ENCODE data around the gene SLC6A1. TPM values are rescaled to one million over a fixed set of nuclear protein-coding genes. Genes with fewer than 3 reads are reported as not detected.
A peak's percentile ranks its signal among the peaks of the same experiment; 100 is the strongest.

SLC6A1 gene
- total and polyA plus RNA-seq, 12 donors, result 0.55 to 2.7 (median 1.7) TPM

DNA sequence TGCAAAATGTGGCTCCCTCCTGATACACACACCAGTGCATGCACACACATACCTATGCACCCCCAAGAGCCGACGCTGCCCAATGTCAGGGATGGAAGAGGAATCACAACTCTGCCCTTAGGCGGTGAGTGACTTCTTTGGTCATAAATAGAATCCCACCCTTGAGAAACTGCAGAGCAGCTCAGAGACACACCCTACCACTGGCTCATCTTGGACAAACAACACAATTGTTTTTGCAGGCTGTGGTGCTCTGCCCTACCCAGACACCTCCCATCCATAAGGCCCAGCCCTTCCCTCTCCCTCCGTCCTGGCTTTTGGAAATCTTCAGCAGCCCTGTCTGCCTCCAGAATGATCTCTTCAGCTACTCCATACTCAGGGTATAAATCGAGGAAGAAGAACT lies 87.9 kb downstream of the SLC6A1 start:
- DNase-seq, result no peak
- Histone ChIP-seq H3K4me3 (no peak overlapping the region), H3K9me3 (no peaks in the 10 kb centered on the region), H3K4me1 (peaks cover 0 to 25% (median 0%) of the 10 kb centered on the region in 9 donors), H3K27me3 (peaks cover 0 to 22% (median 6%) of the 10 kb centered on the region in 7 donors), H3K27ac (no peak overlapping the region), H3K36me3 (no peaks in the 10 kb centered on the region)
- no peak for TF ChIP-seq CTCF (IDR thresholded peaks at IDR 0.05)
- intact Hi-C loops (cut with DNase I), result no loop called here
- WGBS, 2 donors, result 71 to 79% methylated on average over 5 of the region's 5 CpGs
- no peak for ATAC-seq

DNA sequence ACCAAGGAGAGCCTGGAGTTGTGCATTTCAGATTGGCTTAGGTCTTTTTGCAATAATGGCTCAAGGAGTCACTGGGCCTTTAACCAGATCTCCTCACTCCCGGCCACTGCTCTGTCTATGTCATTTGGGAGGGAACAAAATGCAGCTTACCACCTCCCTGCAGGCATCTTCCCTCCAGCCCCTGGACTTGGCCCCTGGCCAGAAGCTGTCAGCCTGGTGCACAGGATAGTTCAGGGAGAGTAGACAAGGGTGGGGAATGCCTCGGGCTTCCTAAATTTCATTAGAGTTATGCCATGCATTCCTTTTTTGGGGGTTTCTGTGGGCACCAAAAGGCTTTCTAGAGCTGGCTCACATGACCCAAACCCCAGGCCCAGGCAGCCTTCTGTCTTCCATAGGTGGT lies 91.5 kb downstream of the SLC6A1 start:
- no peak overlapping the region for H3K27ac ChIP-seq
- ATAC-seq (peak in 1 of 8 donors; percentile 15), DNase-seq (no peak)
- H3K4me1 ChIP-seq, result peaks cover 0 to 11% (median 0%) of the 10 kb centered on the region in 9 donors
- no peaks in the 10 kb centered on the region for H3K36me3 ChIP-seq
- H3K4me3 ChIP-seq, result no peak overlapping the region
- WGBS, 2 donors, result 33 to 40% methylated on average over 2 of the region's 2 CpGs
- intact Hi-C loops (cut with DNase I), result no loop called here
- H3K9me3 ChIP-seq, result no peaks in the 10 kb centered on the region
- peaks cover 0 to 15% (median 0%) of the 10 kb centered on the region in 7 donors for H3K27me3 ChIP-seq
- TF ChIP-seq CTCF (IDR thresholded peaks at IDR 0.05), result no peak

- peaks cover 0 to 5% (median 0%) of the 10 kb centered on the region in 9 donors for H3K4me1 ChIP-seq
- no peaks in the 10 kb centered on the region for H3K36me3 ChIP-seq
- intact Hi-C loops (cut with DNase I), result no loop called here
- H3K9me3 ChIP-seq, result no peaks in the 10 kb centered on the region
- WGBS, 2 donors, result 47 to 67% methylated on average over 8 to 11 of the region's 11 CpGs
- ATAC-seq (no peak), DNase-seq (no peak)
- peaks cover 0 to 15% (median 0%) of the 10 kb centered on the region in 7 donors for H3K27me3 ChIP-seq
- H3K4me3 ChIP-seq, result no peak overlapping the region
- H3K27ac ChIP-seq, result no peak overlapping the region
- TF ChIP-seq CTCF (IDR thresholded peaks at IDR 0.05), result no peak
These were observed 92.1 kb downstream of the SLC6A1 start for GRCh38 chr3:11084677-11085076.

- TF ChIP-seq CTCF (IDR thresholded peaks at IDR 0.05), result no peak
- Histone ChIP-seq H3K9me3 (no peaks in the 10 kb centered on the region), H3K27me3 (peaks cover 0 to 15% (median 0%) of the 10 kb centered on the region in 7 donors), H3K4me1 (peaks cover 0 to 5% (median 0%) of the 10 kb centered on the region in 9 donors), H3K36me3 (no peaks in the 10 kb centered on the region), H3K27ac (no peak overlapping the region), H3K4me3 (no peak overlapping the region)
- DNase-seq (no peak), ATAC-seq (no peak)
- intact Hi-C loops (cut with DNase I), result no loop called here
- 73 to 80% methylated on average over 10 of the region's 10 CpGs for WGBS, 2 donors
These were observed 92.7 kb downstream of the SLC6A1 start for GRCh38 chr3:11085093-11085840.
